Progenitor cell of endocrine pancreas (in vitro differentiated cells): ENCODE results near the gene SETD6. TPM values are rescaled to one million over a fixed set of nuclear protein-coding genes. Genes with fewer than 3 reads are reported as not detected.

Source experiments
- DNase-seq: peaks from one replicate; pipeline ENCODE4 v3.0.0; 2021; ENCODE audit warnings: low spot score; ENCODE audit not compliant: unreplicated experiment
- H3K27ac Mint-ChIP-seq: 2 replicates; pipeline ENCODE4 v1.8.0; 2021; ENCODE audit warnings: mild to moderate bottlenecking, moderate library complexity, mixed read lengths
- H3K27me3 Mint-ChIP-seq: 2 replicates; pipeline ENCODE4 v1.8.0; 2021; ENCODE audit warnings: mixed read lengths
- H3K36me3 Mint-ChIP-seq: 2 replicates; pipeline ENCODE4 v1.8.0; 2022; ENCODE audit warnings: mixed read lengths; ENCODE audit not compliant: insufficient read depth
- H3K4me1 Mint-ChIP-seq: 2 replicates; pipeline ENCODE4 v1.8.0; 2021; ENCODE audit warnings: low read depth, mixed read lengths
- H3K4me3 Mint-ChIP-seq: 2 replicates; pipeline ENCODE4 v1.8.0; 2021; ENCODE audit warnings: low read depth, mild to moderate bottlenecking, moderate library complexity, mixed read lengths
- H3K9me3 Mint-ChIP-seq: 2 replicates; pipeline ENCODE4 v1.8.0; 2021; ENCODE audit warnings: low read depth, mixed read lengths
- total RNA-seq: library from RNA; stranded (reverse); gene quantifications from 2 replicates; pipeline ENCODE4 v1.2.1, GENCODE V29; 2021
- TF ChIP-seq, protein P1 (sequence below): fragments of 200-600 bp; sonication (generic); IDR thresholded peaks from one replicate; pipeline ENCODE4 v1.5.0; 2021; ENCODE audit warnings: antibody characterized with exemption, mild to moderate bottlenecking; ENCODE audit not compliant: unreplicated experiment

Gene SETD6
- total RNA-seq, 1 donor from 2014 or later, result 33.7 TPM

GRCh38 chr16:58510097-58510775 is 5.1 kb upstream of the SETD6 start:
- H3K27me3 Mint-ChIP-seq, result no peaks in the 10 kb centered on the region
- no peaks in the 10 kb centered on the region for H3K9me3 Mint-ChIP-seq
- DNase-seq, result no peak
- no peak overlapping the region for H3K4me3 Mint-ChIP-seq
- peak overlapping the region; percentile 47 for H3K27ac Mint-ChIP-seq
- H3K4me1 Mint-ChIP-seq, result peaks cover 14% of the 10 kb centered on the region
- TF ChIP-seq, protein P1, sequence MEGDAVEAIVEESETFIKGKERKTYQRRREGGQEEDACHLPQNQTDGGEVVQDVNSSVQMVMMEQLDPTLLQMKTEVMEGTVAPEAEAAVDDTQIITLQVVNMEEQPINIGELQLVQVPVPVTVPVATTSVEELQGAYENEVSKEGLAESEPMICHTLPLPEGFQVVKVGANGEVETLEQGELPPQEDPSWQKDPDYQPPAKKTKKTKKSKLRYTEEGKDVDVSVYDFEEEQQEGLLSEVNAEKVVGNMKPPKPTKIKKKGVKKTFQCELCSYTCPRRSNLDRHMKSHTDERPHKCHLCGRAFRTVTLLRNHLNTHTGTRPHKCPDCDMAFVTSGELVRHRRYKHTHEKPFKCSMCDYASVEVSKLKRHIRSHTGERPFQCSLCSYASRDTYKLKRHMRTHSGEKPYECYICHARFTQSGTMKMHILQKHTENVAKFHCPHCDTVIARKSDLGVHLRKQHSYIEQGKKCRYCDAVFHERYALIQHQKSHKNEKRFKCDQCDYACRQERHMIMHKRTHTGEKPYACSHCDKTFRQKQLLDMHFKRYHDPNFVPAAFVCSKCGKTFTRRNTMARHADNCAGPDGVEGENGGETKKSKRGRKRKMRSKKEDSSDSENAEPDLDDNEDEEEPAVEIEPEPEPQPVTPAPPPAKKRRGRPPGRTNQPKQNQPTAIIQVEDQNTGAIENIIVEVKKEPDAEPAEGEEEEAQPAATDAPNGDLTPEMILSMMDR, result no peak
- H3K36me3 Mint-ChIP-seq, result peaks cover 3% of the 10 kb centered on the region

GRCh38 chr16:58510776-58511628 is 4.3 kb upstream of the SETD6 start:
- peaks cover 14% of the 10 kb centered on the region for H3K4me1 Mint-ChIP-seq
- no peak overlapping the region for H3K4me3 Mint-ChIP-seq
- peak overlapping the region; percentile 47 for H3K27ac Mint-ChIP-seq
- TF ChIP-seq, protein P1, result no peak
- DNase-seq, result no peak
- H3K9me3 Mint-ChIP-seq, result no peaks in the 10 kb centered on the region
- no peaks in the 10 kb centered on the region for H3K27me3 Mint-ChIP-seq
- H3K36me3 Mint-ChIP-seq, result peaks cover 3% of the 10 kb centered on the region

DNA sequence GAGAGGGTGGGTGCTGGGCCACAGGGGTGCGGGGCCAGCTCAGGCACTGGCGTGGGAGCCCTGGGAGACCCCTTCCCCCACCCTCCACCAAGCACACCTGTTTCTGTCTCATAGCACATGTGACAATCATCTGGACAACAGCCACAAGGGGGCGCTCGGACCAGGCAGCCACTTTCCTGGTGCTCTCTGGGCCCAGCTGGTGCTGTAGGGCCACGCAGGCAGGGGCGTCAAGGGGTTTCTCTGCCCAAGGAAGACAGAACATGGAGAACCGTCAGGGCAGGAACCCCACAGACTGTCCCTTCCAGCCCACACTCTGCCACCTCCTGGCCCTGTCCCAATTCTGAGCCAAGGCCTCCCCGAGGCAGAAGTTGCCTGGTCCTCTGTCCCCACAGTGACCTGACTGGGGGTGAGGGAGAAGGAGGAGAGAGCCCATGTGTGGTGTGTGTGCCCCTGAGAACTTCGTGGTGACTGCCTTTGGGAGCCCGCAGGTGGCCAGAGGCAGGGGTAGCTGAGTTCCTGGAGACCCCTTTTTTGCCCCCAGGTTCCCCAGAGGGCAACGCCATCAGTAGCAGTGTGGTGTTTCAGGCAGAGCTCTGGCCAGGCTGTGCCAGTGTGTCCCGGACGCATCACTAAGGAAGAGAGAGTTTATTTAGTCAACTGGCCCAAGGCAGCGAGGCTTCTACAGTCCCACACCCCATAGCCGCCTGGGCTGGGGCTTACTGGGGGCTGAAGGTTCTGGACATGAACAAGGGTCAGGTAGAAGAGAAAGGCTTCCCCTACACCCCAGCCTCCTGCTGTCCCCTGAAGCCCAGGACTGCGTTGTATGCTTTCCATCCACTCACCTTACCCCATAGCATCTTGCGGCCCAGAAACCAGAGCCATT is 3.1 kb upstream of the SETD6 start:
- TF ChIP-seq, protein P1, result peak; percentile 82
- H3K4me3 Mint-ChIP-seq, result no peak overlapping the region
- H3K27me3 Mint-ChIP-seq, result no peaks in the 10 kb centered on the region
- H3K9me3 Mint-ChIP-seq, result no peaks in the 10 kb centered on the region
- H3K36me3 Mint-ChIP-seq, result peaks cover 3% of the 10 kb centered on the region
- peaks cover 17% of the 10 kb centered on the region for H3K4me1 Mint-ChIP-seq
- DNase-seq, result peak; percentile 77
- H3K27ac Mint-ChIP-seq, result peak overlapping the region; percentile 85

DNA sequence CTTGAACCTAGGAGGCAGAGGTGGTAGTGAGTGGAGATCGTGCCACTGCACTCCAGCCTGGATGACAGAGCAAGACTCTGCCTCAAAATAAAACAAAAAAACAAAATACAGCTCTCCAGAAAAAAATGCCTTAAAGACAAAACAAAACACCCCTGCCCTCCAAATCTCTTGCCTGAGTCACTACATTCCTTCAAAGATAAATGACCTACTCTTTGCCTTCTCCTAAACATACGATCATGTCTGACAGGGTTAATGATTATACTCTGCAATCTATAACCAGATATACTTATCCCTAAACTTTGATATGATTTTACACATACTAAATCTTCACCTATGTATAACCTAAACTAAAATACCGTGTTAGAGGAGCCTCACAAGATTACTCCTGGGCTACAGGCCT is 1.4 kb upstream of the SETD6 start:
- no peak overlapping the region for H3K4me3 Mint-ChIP-seq
- no peak for DNase-seq
- TF ChIP-seq, protein P1, result no peak
- peaks cover 17% of the 10 kb centered on the region for H3K4me1 Mint-ChIP-seq
- no peaks in the 10 kb centered on the region for H3K9me3 Mint-ChIP-seq
- H3K36me3 Mint-ChIP-seq, result peaks cover 7% of the 10 kb centered on the region
- no peaks in the 10 kb centered on the region for H3K27me3 Mint-ChIP-seq
- H3K27ac Mint-ChIP-seq, result peak overlapping the region; percentile 67
